B cell (primary cell): ENCODE results near the gene SSPN. TPM values are rescaled to one million over a fixed set of nuclear protein-coding genes. Genes with fewer than 3 reads are reported as not detected.
"Not testable (repeated sequence)": the region's sequence is repeated elsewhere in the genome, so short reads cannot be mapped to it uniquely, and the experiment has no call there.

Experiments
- ATAC-seq: fragments of 200-7000 bp; cut with Tn5 transposase; one replicate; pipeline ENCODE4 v1.10.0; 2021; ENCODE audit warnings: low read depth, mild to moderate bottlenecking, moderate number of reproducible peaks, moderate library complexity
- CTCF ChIA-PET: fragments of 350-600 bp; sonication (Branson Sonifier 250); formaldehyde crosslinking; loops from one replicate; lab custom pipeline; 2021; ENCODE audit warnings: antibody characterized with exemption, inconsistent platforms; lab: Charles Lee
- POLR2A ChIA-PET: fragments of 350-600 bp; sonication (Branson Sonifier 250); formaldehyde crosslinking; loops from one replicate; lab custom pipeline; 2021; ENCODE audit warnings: antibody characterized with exemption; lab: Charles Lee
- DNase-seq: peaks from one replicate; pipeline ENCODE4 v3.0.0; 2013
- H2AFZ ChIP-seq: 2 replicates; pipeline ENCODE4 v1.6.1; 2012; ENCODE audit warnings: mild to moderate bottlenecking, low read depth, low read length; ENCODE audit not compliant: insufficient read depth, poor library complexity, severe bottlenecking
- H3K27ac ChIP-seq, 2 donors: 1 replicate in 1 of 2; 2 replicates in 1 of 2; pipeline ENCODE4 v1.5.1; 2012 to 2013; ENCODE audit warnings: low read length in 2 of 2, mild to moderate bottlenecking in 2 of 2, moderate library complexity in 1 of 2
- H3K27me3 ChIP-seq, 4 experiments: fragments of 200-600 bp in 1 of 4; sonication (generic) in 1 of 4; replicated peaks in 1 of 4; 1 replicate in 2 of 4; 2 replicates in 2 of 4; pipeline versions ENCODE4 v1.6.1 to v1.7.0; 2013 to 2016; ENCODE audit warnings: low read length in 3 of 4, mild to moderate bottlenecking in 2 of 4, mixed read lengths in 1 of 4, moderate library complexity in 1 of 4; ENCODE audit not compliant: insufficient read depth in 4 of 4, control insufficient read depth in 3 of 4; ENCODE audit errors: control extremely low read depth in 1 of 4
- H3K36me3 ChIP-seq, 2 experiments: replicated peaks in 1 of 2; 1 replicate in 1 of 2; 2 replicates in 1 of 2; pipeline versions ENCODE4 v1.6.1 to v1.7.1; 2013; ENCODE audit warnings: low read length in 1 of 2; ENCODE audit not compliant: insufficient read depth in 2 of 2, control insufficient read depth in 1 of 2; ENCODE audit errors: control extremely low read depth in 1 of 2, extremely low read depth in 1 of 2
- H3K4me1 ChIP-seq, 2 donors: fragments of 200-600 bp in 1 of 2; sonication (generic) in 1 of 2; 1 replicate in 1 of 2; 2 replicates in 1 of 2; pipeline versions ENCODE4 v1.5.1 to v1.6.1; 2013 to 2017; ENCODE audit warnings: low read length in 2 of 2; ENCODE audit not compliant: control insufficient read depth in 2 of 2, insufficient read depth in 2 of 2
- H3K4me2 ChIP-seq: replicated peaks from 2 replicates; pipeline ENCODE3; 2012; ENCODE audit warnings: mild to moderate bottlenecking, low read depth, low read length; ENCODE audit not compliant: poor library complexity, severe bottlenecking
- H3K4me3 ChIP-seq, 5 experiments: fragments of 200-600 bp in 1 of 5; sonication (generic) in 1 of 5; 1 replicate in 3 of 5; 2 replicates in 2 of 5; pipeline versions ENCODE4 v1.5.1 to v1.7.0; 2011 to 2016; ENCODE audit warnings: low read length in 4 of 5, mild to moderate bottlenecking in 4 of 5, low read depth in 2 of 5, control low read depth in 1 of 5, moderate library complexity in 1 of 5; ENCODE audit not compliant: insufficient read depth in 1 of 5; ENCODE audit errors: control extremely low read depth in 1 of 5, extremely low read depth in 1 of 5
- H3K79me2 ChIP-seq: fragments of 200-600 bp; sonication (generic); one replicate; pipeline ENCODE4 v1.6.0; 2016; ENCODE audit warnings: low read length; ENCODE audit not compliant: control insufficient read depth, insufficient read depth
- H3K9ac ChIP-seq: fragments of 200-600 bp; sonication (generic); 2 replicates; pipeline ENCODE4 v1.6.1; 2017; ENCODE audit warnings: mild to moderate bottlenecking, low read length, moderate library complexity
- H3K9me3 ChIP-seq, 3 donors: one replicate each; pipeline versions ENCODE4 v1.6.1 to v1.7.1; 2013; ENCODE audit warnings: low read length in 2 of 3; ENCODE audit not compliant: control insufficient read depth in 2 of 3, insufficient read depth in 1 of 3; ENCODE audit errors: control extremely low read depth in 1 of 3
- H4K20me1 ChIP-seq: 2 replicates; pipeline ENCODE4 v1.6.0; 2012; ENCODE audit warnings: mild to moderate bottlenecking, low read length; ENCODE audit not compliant: insufficient read depth, control insufficient read depth, poor library complexity, severe bottlenecking
- H3K27ac Mint-ChIP-seq: one replicate; pipeline ENCODE4 v1.8.0; 2021; ENCODE audit warnings: mixed read lengths
- H3K27me3 Mint-ChIP-seq: one replicate; pipeline ENCODE4 v1.8.0; 2021; ENCODE audit warnings: mixed read lengths
- H3K4me1 Mint-ChIP-seq: one replicate; pipeline ENCODE4 v1.8.0; 2021; ENCODE audit warnings: mixed read lengths
- H3K4me3 Mint-ChIP-seq: one replicate; pipeline ENCODE4 v1.8.0; 2021; ENCODE audit warnings: mixed read lengths
- H3K9me3 Mint-ChIP-seq: one replicate; pipeline ENCODE4 v1.8.0; 2022; ENCODE audit warnings: mixed read lengths; ENCODE audit not compliant: insufficient read depth
- EZH2 ChIP-seq: IDR thresholded peaks from 2 replicates; pipeline ENCODE4 v1.6.1; 2012; ENCODE audit warnings: borderline replicate concordance, low read depth, mild to moderate bottlenecking, moderate library complexity, low read length; ENCODE audit not compliant: insufficient read depth, poor library complexity, severe bottlenecking
- WGBS: methylation state at CpG from one replicate; pipeline ENCODE4 v1.1.5; 2013; ENCODE audit warnings: missing lambda C conversion rate; ENCODE audit not compliant: insufficient coverage; 5-methylcytosine and 5-hydroxymethylcytosine counted together
- intact Hi-C: fragments of 100-400 bp; cut with micrococcal nuclease; formaldehyde crosslinking; loops from one replicate; pipeline ENCODE4 v1.10.0; 2022
- polyA plus RNA-seq: library from polyadenylated mRNA; depleted of rRNA; stranded (reverse); fragments of >200 nt; gene quantifications from 2 replicates; pipeline ENCODE4 v1.2.3, GENCODE V29; 2012
- total RNA-seq, 2 donors: library from RNA; stranded (reverse); fragments of 120-200 nt in 1 of 2; gene quantifications; 1 replicate in 1 of 2; 2 replicates in 1 of 2; pipeline versions ENCODE4 v1.2.3 to v1.2.4, GENCODE V29; 2013 to 2022
- TF ChIP-seq, protein P1 (sequence below): fragments of 200-600 bp; IDR thresholded peaks from one replicate; pipeline ENCODE4 v1.8.0; 2022; ENCODE audit warnings: antibody characterized with exemption, mild to moderate bottlenecking

The SSPN gene
- total and polyA plus RNA-seq, 2 donors (not counting 1 experiment from before 2014, with no cell fraction given): 18.3 to 19.6 TPM

DNA sequence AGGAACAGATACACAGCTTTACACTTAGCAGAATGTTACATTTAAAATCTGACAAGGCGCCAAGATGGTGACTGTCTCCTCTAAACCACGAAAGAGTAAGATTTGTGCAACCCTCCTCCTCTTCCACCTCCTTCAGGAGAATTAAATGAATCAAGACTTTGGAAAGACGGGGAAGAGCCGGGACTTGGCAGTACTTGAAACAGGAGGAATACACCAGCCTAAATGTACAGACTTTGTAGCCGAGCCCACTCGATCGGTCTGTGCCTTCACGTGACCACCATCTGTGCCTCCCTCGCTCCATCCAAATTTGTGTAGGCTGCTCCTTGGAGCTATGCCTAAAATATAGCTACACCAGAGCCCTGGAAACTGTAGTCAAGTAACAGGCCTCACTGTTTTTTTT lies 38.3 kb downstream of the SSPN start:
- no peaks in the 10 kb centered on the region for H3K79me2 ChIP-seq
- H3K4me2 ChIP-seq: no peak overlapping the region
- Mint-ChIP-seq H3K4me1 (no peaks in the 10 kb centered on the region), H3K27me3 (peaks cover 1% of the 10 kb centered on the region), H3K4me3 (no peak overlapping the region), H3K27ac (no peak overlapping the region), H3K9me3 (no peaks in the 10 kb centered on the region)
- CTCF ChIA-PET: interaction anchor here (1.1 kb wide), 1 partner anchor 10 kb away, joined by 3 read pairs; no protein-coding TSS in a partner anchor
- 100% methylated on average over 7 of the region's 9 CpGs for WGBS
- no peak overlapping the region for H3K4me3 ChIP-seq
- POLR2A ChIA-PET: no interaction called here
- no peak for TF ChIP-seq EZH2
- TF ChIP-seq, protein P1, sequence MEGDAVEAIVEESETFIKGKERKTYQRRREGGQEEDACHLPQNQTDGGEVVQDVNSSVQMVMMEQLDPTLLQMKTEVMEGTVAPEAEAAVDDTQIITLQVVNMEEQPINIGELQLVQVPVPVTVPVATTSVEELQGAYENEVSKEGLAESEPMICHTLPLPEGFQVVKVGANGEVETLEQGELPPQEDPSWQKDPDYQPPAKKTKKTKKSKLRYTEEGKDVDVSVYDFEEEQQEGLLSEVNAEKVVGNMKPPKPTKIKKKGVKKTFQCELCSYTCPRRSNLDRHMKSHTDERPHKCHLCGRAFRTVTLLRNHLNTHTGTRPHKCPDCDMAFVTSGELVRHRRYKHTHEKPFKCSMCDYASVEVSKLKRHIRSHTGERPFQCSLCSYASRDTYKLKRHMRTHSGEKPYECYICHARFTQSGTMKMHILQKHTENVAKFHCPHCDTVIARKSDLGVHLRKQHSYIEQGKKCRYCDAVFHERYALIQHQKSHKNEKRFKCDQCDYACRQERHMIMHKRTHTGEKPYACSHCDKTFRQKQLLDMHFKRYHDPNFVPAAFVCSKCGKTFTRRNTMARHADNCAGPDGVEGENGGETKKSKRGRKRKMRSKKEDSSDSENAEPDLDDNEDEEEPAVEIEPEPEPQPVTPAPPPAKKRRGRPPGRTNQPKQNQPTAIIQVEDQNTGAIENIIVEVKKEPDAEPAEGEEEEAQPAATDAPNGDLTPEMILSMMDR: no peak
- H3K9ac ChIP-seq: no peak overlapping the region
- ATAC-seq (no peak), DNase-seq (no peak)
- no peak overlapping the region for H3K27ac ChIP-seq
- peaks cover 0 to under 1% (median 0%) of the 10 kb centered on the region in 4 experiments for H3K27me3 ChIP-seq
- no peaks in the 10 kb centered on the region for H4K20me1 ChIP-seq
- no peaks in the 10 kb centered on the region for H3K4me1 ChIP-seq
- intact Hi-C loops: no loop called here
- no peaks in the 10 kb centered on the region for H3K36me3 ChIP-seq
- no peaks in the 10 kb centered on the region for H3K9me3 ChIP-seq
- no peak overlapping the region for H2AFZ ChIP-seq

DNA sequence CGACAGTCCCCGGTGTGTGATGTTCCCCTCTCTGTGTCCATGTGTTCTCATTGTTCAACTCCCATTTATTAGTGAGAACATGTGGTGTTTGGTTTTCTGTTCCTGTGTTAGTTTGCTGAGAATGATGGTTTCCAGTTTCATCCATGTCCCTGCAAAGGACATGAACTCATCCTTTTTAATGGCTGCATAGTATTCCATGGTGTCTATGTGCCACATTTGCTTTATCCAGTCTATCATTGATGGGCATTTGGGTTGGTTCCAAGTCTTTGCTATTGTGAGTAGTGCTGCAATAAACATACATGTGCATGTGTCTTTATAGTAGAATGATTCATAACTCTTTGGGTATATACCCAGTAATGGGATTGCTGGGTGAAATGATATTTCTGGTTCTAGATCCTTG lies 40.1 kb downstream of the SSPN start:
- H3K4me2 ChIP-seq, intact Hi-C loops, H3K4me3 Mint-ChIP-seq, H2AFZ ChIP-seq, H4K20me1 ChIP-seq, ATAC-seq, H3K36me3 ChIP-seq, H3K4me1 Mint-ChIP-seq, POLR2A ChIA-PET, DNase-seq, H3K9ac ChIP-seq, H3K4me1 ChIP-seq, H3K9me3 Mint-ChIP-seq, H3K9me3 ChIP-seq, H3K27ac ChIP-seq, H3K79me2 ChIP-seq, H3K27me3 Mint-ChIP-seq, H3K27me3 ChIP-seq, H3K27ac Mint-ChIP-seq, H3K4me3 ChIP-seq, CTCF ChIA-PET: not testable (repeated sequence)
- WGBS: no CpG with 5 or more reads among the region's 2 CpGs
